GM19043 (cell line): ENCODE results near the gene MPHOSPH6.
"Not testable (repeated sequence)": the region's sequence is repeated elsewhere in the genome, so short reads cannot be mapped to it uniquely, and the experiment has no call there.

Experiments used
- ATAC-seq: cut with Tn5 transposase; IDR thresholded peaks from one replicate; pipeline ENCODE4 v1.9.1; 2021; ENCODE audit warnings: low read depth; ENCODE audit not compliant: unreplicated experiment

The MPHOSPH6 gene

GRCh38 chr16:82124651-82125050, 45.4 kb downstream of the MPHOSPH6 start:
- ATAC-seq, result no peak

GRCh38 chr16:82119405-82119804, 50.6 kb downstream of the MPHOSPH6 start:
- no peak for ATAC-seq

GRCh38 chr16:82118749-82119148, 51.3 kb downstream of the MPHOSPH6 start:
- ATAC-seq, result no peak

GRCh38 chr16:82116535-82116934, 53.5 kb downstream of the MPHOSPH6 start:
- ATAC-seq, result no peak

- no peak for ATAC-seq
Measured at GRCh38 chr16:82113741-82114140, 56.3 kb downstream of the MPHOSPH6 start.

GRCh38 chr16:82111944-82112343, 58.1 kb downstream of the MPHOSPH6 start:
- ATAC-seq, result no peak

GRCh38 chr16:82109266-82109665, 60.8 kb downstream of the MPHOSPH6 start:
- not testable (repeated sequence) for ATAC-seq

- no peak for ATAC-seq
Measured at GRCh38 chr16:82108774-82109173, 61.2 kb downstream of the MPHOSPH6 start.

- ATAC-seq, result no peak
Measured at GRCh38 chr16:82108100-82108499, 61.9 kb downstream of the MPHOSPH6 start.

- ATAC-seq, result no peak
Measured at GRCh38 chr16:82105107-82105506, 64.9 kb downstream of the MPHOSPH6 start.
